ENCODE measurements around the gene KIF16B.

The KIF16B gene

DNA sequence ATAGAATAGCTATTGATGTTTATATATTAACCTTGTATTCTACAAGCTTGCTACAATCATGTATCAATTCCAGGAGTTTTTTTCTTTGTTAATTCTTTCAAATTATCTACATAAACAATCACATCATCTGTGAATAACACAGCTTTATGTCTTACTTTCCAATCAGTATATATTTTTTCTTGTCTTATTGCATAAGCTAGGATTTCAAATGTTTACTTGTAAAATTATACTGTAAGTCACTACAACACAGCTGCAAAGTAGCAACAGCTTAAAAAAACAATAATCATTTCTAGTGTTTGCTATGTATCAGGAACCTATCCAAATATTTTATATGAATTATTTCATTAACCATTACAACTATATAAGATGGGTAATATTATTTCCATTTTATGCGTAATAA lies 270.4 kb downstream of the KIF16B start:
- no peak for DNase-seq (ENCODE audit: low read depth in 2 of 3, low spot score in 2 of 3)

DNA sequence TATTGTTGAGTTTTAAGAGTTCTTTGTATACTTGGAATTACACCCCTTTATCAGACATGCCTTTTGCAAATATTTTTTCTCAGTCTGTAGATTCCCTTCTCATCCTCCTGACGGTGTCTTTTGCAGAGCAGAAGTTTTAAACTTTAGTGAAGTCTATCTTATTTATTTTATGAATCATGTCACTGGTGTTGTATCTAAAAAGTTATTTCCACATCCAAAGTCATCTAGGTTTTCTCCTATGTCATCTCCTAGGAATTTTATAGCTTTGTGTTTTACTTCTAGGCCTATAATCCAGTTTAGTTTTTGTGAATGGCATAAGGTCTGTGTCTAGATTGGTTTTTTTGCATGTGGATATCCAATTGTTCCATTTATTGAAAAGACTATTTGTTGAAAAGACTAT lies 271.3 kb downstream of the KIF16B start:
- DNase-seq (ENCODE audit: low read depth in 2 of 3, low spot score in 2 of 3) = no peak

DNA sequence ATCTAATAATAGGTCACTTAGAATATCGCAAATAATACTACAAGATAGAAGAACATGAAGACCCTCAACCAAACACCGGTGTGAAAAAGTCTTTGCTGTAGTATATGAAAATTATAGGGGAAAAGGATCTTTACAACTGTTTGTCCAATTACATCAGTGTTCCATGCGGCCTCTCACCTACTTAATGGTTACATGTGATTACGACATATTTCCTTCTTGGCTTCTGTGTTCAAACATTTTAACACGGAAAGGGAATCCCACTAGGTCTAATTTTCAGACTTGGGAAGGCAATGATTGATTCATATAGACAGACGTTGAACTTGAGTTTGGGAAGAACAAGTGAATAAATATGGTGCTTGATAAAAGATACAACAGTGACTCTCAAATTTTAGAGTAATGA lies 273.4 kb downstream of the KIF16B start:
- DNase-seq (ENCODE audit: low read depth in 2 of 3, low spot score in 2 of 3) = no peak

DNA sequence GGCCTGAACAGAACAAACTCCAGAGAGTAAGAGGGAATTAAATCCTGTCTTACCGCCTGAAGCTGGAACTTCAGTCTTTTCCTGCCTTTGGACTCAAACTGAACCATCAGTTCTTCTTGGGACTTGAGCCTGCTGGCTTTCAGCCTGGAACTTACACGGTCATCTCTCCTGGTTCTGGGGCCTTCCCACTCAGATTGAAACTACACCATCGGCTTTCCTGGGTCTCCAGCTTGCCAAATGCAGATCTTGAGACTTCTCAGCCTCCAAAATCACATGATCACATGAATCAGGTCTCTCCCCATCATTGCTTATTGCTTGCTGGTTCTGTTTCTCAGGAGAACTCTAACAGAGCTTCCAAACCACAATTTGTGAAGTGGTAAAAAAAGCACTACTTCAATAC lies 276.3 kb downstream of the KIF16B start:
- DNase-seq (ENCODE audit: low read depth in 2 of 3, low spot score in 2 of 3) = no peak

DNA sequence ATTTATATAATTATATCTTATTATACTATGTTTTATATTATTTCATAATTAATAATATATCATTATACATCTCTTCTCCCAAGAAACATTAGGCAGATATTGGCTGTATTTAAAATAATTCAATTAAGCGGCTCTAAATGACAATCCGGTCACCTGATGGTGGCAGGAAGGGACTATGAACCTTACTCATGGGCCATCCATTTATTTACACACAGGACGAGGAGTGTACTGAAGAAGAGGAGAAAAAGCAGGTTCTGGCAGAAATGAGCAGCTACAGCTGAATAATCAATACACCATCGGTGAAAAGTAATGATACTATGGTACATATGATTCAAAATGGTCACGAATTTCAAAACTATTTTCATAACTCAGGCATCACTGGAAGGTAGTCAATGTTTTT lies 277.7 kb downstream of the KIF16B start:
- DNase-seq (ENCODE audit: low read depth in 2 of 3, low spot score in 2 of 3) = no peak

DNA sequence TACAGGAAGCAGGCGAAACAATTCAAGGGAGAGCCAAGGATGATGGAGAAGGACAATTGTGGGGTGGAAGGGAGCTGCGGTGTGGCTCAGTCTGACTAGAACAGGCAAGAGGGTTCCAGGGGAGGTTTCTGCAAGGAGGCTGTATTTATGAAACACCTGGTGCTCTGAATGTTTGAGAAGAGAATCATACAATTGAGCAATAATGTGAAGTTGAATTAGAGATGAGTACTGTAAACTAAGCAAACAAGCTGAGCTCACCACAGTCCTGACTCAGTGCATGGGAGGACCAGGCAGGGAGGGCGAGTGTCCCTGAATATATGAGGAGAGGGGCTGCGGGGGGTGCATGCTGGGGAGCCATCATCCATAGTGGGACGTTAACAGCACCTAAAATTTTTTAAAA lies 279.7 kb downstream of the KIF16B start:
- DNase-seq (ENCODE audit: low read depth in 2 of 3, low spot score in 2 of 3) = no peak

DNA sequence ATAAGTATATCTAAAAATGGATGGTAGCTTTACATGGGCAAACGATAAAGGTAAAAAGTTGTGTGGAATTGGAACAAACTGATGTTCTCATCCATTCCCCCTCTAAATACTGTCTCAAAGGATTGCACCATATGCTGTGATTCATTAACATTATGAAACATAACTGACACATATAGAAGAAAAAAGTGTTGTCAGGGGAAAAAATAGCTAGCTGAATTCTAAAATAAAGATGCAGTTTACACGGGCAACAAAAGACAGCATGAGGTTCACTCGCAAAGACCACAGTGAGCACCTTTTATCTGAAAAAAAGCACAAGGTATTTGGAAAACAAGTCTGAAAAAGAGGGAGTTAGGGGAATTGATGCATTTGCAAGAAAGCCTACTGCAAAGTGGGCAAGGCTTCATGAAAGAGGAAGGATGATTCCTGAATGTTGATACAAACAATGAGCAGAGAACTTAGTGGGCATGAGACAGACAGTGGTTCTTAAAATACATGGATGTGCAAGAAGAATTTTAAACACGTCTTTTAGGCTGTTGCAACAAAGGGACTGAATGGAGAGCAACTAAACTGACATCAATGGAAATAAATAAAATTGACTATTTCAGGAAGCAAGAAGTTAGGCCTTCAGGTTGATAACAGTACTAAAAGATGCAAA lies 280.9 kb downstream of the KIF16B start:
- no peak for DNase-seq (ENCODE audit: low read depth in 2 of 3, low spot score in 2 of 3)

DNA sequence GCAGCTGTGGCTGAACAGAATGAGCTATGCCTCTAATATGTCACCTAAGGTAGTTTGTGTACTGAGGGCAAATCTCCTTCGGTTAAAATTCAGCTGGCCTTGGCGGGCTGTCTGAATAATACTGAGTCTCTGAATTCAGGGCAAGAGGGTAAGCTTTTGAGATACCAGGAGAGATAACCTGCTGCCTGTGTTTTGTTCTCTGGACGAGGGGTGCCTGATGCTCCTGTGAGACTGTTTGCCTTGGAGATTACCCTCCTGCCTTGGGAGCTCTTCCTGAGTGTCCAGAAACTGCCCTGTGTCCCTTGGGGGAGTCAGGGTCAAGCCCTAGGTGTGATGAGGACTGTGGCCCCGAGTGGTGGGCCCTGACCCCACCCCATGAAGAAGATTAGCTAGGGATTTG lies 282.9 kb downstream of the KIF16B start:
- no peak for DNase-seq (ENCODE audit: low read depth in 2 of 3, low spot score in 2 of 3)

DNA sequence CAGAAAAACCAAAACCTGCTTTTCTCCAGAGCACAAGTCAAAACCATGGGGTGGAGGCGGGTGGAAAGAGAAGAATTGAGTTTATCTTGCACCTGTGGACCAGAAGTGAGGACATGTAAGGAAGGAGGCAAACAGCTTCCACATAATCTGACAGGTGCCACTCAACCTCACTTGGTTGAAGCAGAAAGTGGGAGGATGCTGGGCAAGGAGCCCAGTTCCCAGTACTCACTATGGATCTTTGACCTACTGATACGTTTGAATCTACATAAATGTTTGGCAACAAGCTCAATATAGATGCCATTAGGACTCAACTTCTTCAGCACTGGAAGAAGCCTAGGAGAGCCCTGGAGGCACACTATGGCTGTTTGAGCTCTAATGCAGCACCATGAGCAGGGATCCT lies 285.5 kb downstream of the KIF16B start:
- no peak for DNase-seq (ENCODE audit: low read depth in 2 of 3, low spot score in 2 of 3)

DNA sequence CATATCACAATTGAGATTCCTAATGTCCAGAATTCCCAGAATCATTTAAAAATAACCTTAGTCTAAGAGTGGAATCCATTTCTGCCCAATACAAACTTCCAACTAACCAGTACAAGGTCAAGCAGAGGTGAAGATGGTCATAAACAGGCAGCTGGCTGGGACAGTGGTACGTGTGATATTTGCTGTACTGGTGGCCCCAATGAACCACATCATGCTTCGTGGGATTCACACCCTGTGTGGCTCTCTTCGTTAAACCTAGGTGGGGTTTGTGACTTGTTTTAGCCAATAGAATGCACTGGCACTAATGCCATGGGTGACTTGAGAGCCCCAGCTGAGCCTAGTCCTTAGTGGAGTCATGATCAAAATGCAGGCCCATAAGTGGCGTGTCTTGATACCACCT lies 286.6 kb downstream of the KIF16B start:
- no peak for DNase-seq (ENCODE audit: low read depth in 2 of 3, low spot score in 2 of 3)

DNA sequence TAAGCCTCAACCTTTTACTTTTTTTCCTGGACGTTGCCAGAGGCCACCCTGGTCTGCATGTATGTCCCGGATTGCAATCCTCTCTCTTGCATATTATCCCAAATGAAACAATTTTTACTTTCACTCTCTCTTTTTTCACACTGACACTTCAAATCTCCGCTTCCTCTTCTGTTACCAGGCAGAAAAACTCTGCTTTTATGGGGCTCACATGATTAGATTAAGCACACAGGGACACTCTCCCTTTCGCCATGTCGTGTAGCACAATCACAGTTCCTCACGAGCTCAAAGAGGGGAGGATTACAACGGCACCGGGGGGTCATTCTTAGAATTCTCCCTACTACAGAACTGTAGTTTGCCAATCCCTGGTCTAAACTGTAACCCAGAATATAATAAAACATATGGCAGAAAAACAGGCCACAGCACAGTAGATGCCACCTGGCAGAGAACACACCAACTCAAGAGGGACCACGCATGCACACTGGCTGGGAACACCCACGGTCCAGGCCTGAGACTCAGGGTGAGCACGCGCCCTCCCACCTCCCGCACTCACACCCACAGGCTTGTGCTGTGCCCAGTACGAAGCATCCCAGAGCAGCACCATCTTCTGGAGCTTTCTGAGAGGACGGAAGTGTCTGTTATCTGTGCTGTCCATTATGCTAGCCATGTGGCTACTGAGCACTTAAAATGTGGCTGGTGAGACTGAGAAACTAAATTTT lies 288.7 kb downstream of the KIF16B start:
- DNase-seq (ENCODE audit: low read depth in 2 of 3, low spot score in 2 of 3) = no peak

DNA sequence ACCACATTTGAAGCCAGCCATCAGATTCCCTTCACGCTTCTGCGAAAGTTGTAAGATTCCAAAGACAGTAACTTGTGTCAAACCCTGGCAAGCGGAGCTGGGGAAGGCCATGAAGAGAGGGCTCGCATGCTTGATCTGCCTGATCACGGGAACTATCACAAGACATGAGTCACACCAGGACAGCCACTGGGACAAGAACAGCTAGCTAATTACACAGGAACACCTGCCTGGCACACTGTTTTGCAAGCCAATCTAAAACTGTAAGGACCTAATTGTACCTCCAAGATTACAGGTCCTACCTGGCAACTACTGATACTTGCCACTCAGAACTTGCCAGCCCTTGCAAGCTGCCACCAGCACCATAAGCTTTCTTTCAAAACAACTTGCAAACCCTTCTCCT lies 289.3 kb downstream of the KIF16B start:
- DNase-seq (ENCODE audit: low read depth in 2 of 3, low spot score in 2 of 3) = no peak

DNA sequence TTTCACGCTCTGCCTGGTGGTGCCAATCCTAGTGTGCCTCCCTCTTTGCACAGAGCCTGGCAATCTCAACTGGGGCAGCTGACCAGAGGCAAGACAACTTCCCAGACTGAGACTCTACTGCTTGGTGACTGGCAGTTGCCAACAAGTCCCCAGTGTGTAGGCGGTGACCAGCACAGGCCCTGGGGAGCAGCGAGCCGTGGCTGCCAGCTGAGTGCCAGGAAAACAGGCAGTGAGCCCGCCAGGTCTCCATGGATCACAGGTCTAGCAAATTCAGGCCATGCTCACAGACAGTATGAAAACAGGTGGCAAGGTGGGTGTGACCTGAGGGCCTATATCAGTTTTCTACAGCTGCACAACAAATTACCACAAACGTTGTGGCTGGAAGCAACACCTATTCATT lies 289.9 kb downstream of the KIF16B start:
- no peak for DNase-seq (ENCODE audit: low read depth in 2 of 3, low spot score in 2 of 3)

DNA sequence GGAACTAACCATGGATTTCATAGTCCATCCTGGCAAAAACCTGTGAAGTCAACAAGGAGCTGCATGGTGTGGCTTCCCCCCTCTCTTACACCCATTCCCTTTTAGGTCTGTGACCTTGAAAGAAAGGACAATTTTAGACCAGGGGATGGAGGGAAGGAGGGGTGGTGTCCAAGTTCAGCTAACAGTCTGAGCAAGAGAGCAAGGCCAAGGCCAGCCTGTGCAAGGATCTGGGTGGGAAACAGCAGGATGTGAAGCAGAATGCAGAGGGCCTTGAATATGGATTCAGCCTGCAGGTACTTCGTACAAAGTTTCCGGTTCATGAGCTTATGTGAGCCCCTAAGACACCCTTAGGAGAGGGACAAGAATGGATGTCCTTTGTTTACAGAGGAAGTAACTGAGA lies 293.0 kb downstream of the KIF16B start:
- no peak for DNase-seq (ENCODE audit: low read depth in 2 of 3, low spot score in 2 of 3)

DNA sequence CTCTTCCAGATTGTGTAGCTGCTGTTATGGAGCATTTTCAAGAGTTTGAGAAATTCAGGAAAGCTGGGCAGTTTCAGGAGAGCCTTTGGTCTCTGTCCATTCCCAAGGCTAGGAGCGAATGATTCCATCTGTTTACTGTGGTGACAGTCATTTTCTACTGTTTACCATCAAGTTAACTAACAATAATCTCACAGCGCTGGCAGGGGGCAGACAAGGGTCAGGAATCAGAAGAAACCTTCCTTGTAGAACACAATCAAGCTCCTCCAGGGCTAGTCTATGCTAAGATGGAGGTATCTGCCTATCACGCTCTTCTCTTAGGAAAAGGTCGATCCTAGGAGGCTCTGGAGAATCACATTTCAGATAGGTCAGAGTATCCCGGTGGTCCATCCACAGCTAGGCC lies 293.9 kb downstream of the KIF16B start:
- no peak for DNase-seq (ENCODE audit: low read depth in 2 of 3, low spot score in 2 of 3)

DNA sequence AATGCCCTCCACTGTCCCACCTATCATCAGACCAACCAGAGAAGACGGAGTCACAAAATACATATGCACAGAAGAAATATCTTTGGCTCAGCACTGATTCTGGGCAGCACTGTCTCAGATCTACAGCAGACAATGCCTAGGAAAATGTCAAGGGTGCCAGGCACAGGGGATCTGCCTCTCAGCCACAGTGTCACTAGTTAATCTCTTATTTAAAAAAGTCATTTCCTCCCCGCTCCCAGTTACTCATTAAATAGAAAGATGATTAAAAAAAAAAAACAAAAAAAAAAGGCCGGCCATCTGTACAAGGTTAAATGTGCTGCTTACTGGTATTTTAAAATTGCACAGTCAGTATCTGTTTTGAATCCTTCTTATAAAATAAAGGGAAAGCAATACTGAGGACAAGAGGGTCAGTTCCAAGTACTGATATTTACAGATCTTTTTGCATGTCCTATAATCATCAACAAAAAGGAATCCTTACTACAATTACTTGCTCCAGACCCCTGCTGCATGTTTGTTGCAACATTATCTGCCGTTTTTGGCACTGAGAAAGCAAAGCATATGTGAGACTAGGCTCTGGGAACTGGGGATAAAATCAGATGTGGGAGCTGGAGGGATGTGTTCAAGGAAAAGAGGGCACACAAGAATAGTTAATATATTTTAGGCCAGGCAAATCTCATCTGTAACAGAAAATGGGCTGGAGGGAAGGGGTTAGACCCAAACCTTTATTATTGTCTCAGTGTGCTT lies 299.3 kb downstream of the KIF16B start:
- no peak for DNase-seq (ENCODE audit: low read depth in 2 of 3, low spot score in 2 of 3)

DNA sequence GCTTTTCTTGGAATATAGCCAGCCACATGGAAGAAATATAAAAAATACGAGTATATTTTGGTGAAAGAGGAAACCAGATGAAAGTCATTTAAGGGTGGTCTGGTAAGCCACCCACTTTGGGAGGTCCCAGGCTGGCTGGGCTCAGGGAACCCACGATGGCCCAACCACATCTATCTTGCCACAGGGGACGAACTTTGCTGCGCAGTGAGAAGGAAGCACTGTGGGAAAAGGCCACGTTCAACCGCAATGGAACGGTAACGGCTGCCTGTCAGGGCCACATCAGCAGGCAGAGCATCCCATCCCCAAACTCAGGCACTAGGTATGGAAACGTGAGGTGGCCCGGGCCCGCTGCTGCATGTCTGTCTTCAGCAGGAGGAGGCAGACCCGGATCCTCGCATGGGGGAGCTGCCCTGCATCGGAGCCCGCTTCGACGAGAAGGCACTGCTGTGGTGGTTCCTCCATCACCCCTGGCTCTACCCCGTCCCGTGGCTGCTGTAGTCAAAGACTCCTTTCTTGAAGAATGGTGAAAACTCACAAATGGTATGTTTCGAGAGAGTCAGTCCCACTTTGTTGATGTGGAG lies 300.4 kb downstream of the KIF16B start:
- no peak for DNase-seq (ENCODE audit: low read depth in 2 of 3, low spot score in 2 of 3)

DNA sequence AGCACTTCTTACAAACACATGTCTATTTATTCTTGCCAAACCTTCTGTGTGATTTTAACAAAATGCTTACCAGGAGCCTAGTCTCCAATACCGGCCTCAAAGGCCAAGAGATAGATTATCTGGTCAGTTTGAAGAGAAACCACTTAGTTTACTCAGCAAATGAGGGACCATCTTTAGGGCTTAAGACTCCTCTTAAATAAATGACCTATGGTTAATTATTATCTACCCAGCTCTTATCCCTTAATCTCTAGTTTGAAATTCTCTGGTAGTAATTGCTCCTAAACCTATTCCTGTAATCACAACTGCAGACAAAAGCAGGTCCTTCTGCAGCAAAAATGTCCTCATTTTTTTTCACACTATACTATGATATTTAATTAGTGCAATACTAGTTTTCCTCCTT lies 301.8 kb downstream of the KIF16B start:
- DNase-seq (ENCODE audit: low read depth in 2 of 3, low spot score in 2 of 3) = no peak

DNA sequence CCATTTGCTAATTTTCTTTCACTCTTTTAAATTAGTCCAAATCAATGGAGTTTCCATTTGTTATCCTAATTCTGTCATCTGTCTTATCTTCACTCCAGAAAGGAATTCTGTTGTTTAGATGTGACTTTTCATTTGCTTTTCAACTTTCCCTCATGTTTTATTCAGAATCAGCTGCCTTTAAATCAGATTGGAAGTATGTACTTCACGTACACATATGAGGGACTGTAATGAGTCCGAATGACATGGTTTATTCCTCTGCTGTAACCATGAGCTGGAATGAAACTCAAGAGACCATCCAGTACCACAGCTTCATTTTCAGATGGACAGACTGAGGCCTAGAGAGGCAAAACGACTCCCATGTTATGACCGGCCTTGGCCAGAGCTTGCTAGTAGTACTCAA lies 302.3 kb downstream of the KIF16B start:
- no peak for DNase-seq (ENCODE audit: low read depth in 2 of 3, low spot score in 2 of 3)

DNA sequence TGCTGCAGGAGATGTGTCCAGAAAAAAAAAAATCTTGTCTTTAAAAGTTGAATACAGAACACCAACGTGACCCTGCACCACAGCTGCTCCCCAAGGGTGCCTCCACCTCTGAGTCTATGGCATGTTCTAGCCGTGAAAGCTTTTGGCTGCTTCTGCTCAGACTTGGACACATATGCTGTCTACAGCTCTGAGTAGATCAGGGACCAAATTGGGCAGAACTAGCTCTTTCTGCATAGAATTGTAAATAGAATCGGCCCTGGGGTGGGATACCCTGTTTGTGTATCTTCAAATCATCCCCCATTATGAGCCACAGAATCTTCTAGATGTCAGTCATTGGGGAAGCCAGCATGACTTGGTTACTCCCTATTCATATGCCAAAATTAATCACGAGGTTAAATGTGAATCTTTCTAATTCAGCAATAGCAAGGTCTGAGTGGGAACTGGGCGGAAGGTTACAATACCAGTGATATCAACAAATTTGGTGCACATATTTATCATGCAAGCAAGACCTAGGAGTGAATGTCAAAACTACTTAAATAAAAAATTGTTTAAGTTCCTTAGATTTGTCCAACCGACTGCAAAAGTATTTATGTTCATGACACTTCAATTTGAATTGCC lies 302.8 kb downstream of the KIF16B start:
- DNase-seq (ENCODE audit: low read depth in 2 of 3, low spot score in 2 of 3) = no peak

DNA sequence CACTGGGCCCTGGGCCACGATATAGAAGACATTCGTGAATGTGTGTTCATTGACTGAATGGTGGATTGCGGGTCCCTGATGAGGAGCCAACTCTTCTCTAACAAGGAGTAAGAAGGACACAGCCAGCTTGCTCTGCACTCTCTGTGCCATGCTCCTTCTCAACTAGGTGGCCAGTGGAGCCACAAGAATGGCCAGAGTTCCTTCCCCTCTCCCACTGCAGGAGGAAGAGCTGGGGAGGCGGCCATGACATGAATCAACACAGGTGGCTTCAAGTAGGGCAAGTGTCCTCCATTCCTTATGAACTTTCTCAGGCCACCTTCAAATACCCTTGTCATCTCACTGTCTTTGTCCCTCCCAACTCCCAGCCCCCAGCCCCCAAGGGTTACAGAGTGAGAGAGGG lies 305.7 kb downstream of the KIF16B start:
- no peak for DNase-seq (ENCODE audit: low read depth in 2 of 3, low spot score in 2 of 3)

DNA sequence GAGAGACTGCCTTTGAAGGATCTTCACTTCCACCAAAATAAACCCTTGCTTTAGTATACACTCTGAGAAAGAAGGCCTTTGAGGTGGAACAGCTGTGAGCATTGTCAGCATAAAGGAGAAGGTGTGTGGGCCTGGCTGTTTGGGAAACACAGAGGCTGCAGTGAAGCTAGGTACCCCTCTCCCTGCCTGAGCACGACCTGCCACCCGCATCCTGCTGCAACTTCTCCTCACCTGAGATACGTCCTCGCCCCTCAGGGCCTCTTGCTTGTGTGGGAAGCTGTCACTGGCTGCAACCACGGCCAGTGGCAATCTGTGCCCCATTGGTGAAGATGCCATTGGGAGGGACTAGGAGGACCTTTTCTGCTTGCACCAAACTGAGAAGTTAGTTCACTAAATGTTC lies 307.9 kb downstream of the KIF16B start:
- DNase-seq (ENCODE audit: low read depth in 2 of 3, low spot score in 2 of 3) = no peak

Data from activated CD8-positive, alpha-beta memory T cell treated with anti-CD3 and anti-CD28 coated beads for 48 hours (primary cell).